NCI-H345 (cell line): ENCODE measurements around the gene CMBL.
"Not testable (repeated sequence)": the region's sequence is repeated elsewhere in the genome, so short reads cannot be mapped to it uniquely, and the experiment has no call there.

Experiments
- DNase-seq: peaks from one replicate; lab custom pipeline; 2025; lab: John Stamatoyannopoulos, UW

CMBL gene

DNA sequence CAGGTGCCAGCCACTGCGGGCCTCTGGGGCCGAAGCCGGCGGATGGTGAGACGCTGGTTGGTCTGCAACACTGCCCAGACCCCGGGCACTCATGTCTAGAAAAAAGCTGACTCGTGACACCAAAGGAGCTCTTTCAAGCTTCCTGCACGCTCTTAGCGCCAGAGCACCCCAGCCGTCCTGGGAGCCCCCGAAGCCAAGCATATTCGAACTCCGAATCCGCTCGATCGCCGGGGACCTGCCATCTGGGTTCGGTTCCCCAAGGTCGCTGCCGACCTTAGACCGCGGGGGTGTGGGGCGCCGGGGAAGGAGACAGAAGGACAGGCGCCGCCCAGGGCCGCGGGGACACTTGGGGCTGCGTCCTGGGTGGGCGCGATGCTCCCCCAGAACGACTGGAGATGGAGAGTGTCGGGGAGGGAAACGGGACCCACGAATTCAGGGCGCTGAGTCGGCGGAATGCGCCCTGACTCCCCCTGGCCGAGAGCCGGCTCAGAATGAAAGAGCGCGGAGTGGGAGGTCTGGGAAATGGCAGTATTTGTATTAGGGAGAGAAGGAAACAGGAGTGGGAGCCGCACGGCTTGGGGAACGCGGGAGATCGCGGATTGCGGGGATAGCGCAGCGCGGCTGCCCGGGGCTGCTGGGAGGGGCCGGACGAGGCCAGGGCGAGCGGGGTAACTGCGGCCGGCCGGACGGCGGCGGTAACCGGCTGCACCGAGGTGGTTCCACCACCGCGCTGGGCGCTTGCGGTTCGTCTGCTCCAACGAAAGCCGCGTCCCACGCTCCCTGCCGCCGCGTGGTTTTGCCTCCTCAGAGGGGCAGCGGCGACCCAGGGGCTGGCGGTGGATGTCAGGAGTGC, 25.7 kb upstream of the CMBL start:
- DNase-seq, result no peak

DNA sequence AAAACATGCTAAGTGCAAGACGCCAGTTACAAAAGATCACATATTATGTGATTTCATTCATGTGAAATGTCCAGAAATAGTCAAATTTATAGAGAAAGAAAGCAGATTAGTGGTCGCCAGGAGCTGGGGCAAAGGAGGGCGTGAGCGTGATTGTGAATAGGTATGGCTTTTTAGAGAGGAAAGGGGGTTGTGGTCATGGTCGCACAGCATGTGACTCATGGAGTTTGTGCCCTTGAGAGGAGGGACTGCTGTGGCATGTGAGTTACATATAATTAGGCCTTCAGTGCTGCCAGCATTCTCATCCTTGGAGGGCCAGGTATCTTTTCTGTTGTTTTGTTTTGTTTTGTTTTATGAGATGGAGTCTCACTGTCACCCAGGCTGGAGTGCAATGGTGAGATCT, 24.6 kb upstream of the CMBL start:
- peak; percentile 16 for DNase-seq

DNA sequence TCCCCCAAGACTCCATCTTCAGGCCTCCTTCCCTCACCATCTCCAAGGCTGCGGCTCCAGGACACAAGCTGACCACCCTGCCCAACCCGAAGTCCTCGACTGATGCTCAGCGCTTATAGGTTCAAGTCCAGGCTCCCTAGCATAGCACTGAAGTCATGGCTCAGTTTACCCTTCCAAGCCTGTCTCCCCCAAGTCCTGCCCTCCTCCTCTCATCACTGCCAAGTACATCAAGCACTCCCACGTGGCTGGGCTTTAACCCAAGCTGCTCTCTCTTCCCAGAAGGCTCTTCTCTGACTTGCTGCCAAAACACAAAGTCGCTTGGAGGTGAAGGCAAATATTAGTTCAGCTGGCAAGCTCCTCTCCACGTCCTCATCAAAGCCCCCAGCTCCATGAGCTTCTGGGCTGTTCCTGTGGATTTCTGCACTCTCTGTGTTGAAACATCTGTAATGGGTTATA, 23.7 kb upstream of the CMBL start:
- DNase-seq, result peak; percentile 97

DNA sequence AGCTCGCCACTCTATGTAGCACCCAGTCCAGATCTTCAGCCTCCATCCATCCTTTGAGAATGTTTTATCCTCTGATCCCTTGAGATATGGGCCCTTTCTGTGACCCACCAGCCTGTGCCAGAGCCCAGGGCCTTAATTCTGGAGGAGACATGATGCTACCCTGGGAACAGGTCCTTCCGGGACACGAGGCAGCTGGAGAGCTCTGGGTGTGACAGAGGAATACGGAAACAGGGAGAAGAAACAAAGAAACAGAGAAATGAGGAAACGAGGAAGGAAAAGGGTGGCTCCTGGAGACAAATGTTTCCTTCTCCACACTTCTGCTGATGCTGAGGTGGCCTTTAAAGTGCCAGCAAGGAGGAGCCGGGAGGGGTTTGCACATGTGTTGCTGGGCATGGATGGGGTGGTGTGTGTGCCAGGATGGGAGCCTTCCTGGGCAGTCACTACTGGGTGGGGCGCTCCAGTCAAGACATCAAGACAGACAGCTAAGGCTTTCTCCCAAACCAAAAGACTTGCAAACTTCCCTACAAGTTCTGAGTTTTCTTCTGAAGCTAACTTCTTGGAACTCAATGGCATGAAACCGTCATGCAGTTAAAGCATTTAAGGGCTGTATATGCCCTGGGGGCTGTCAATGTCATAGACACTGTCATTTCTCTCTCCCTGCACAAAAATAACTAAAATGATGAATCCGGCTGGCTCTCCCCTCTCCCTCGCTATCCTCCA, 23.0 kb upstream of the CMBL start:
- no peak for DNase-seq

DNA sequence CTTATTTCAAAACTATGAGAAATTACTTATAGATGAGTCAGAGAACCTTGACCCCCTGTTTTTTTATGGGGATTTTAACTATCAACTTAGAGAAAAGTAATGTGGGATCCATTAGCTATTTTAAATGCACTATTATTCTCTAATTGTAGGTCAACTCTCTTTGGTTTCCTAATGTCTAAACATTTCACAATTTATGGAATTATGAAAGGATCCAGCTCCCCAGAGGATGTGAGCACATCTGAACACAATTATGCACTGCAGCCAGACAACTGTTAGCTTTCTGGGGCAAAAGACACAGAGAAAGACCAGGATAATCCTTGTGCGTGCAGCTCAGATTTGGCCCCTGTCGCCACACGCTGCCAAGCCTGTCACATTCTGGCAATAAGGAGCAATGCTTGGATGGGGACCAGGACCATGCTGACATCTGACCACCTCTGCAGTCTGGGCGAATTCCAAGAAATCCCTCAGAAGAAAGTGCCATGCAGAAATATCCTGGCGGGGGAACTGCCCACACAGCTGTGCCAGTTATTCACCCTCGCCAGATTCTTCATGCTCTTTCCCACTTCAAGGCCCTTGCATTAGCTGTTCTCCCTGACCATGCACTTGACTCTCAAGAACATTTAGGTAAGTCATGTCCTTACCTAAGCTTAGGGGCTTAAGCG, 22.2 kb upstream of the CMBL start:
- DNase-seq, result no peak

DNA sequence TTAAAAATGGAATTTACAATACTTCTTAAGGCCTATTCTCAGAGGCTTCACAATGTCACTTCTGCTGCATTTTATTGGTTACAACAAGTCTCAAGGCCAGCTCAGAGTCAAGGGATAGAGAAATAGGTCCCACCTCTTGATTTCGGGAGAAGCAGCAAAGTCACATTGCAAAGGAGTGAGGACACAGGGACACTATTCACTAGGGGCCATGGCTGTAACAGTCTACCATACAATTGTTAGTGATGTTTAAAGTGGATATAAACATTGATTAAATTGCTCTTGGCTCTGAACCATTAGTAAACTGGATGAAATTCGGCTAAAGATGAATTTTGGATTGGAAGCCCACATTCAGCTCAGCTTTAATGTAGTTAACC, 21.7 kb upstream of the CMBL start:
- DNase-seq, result no peak

DNA sequence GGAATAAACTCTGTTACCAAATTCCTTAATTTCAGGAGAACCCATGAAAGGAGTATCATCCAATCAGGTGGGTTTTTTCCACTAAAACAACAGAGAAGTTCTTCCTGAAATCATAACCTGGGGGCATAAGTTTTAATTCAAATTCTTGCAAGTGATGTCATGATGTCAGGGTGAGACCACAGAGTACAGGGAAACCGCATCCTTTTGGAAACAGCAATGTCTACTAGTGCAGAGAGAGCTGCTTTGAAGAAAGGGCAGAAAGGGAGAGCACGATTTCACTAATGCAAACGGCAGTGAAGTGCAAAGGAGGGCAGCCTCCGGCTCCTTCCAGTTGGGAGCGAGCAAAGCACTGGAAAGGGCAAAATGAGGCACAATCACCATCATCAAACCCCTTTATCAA, 20.6 kb upstream of the CMBL start:
- no peak for DNase-seq

DNA sequence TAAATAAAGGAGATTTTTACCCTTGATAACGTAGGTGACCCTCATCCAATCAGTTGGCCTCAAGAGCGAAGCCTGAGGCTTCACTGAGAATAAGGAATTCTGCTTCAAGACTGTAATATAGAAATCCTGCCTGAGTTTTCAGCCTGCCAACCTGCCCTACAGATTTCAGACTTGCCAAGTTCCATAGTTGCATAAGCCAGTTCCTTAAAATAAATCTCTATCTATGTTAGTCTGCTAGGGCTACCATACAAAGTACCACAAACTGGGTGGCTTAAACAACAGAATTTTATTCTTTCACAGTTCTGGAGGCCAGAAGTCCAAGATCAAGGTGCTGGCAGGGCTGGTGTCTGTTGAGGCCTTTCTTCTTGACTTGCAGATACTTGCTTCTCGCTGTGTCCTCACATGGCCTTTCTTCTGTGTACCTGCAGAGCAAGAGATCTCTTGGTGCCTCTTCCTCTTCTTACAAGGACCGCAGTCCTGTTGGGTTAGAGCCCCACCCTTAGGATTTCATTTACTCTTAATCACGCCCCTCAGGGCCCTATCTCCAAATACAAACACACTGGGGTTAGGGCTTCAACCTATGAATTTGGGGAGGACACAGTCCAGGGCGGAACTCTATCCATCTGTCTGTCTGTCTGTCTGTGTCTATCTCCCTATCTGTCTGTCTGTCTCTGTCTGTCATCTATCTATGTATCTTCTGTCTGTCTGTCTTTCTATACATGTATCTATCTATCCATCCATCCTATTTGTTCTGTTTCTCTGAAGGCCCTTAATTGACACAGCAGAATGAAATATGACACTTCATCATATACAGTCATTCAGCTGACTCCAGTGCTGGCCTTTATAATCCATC, 17.0 kb upstream of the CMBL start:
- peak; percentile 16 for DNase-seq

DNA sequence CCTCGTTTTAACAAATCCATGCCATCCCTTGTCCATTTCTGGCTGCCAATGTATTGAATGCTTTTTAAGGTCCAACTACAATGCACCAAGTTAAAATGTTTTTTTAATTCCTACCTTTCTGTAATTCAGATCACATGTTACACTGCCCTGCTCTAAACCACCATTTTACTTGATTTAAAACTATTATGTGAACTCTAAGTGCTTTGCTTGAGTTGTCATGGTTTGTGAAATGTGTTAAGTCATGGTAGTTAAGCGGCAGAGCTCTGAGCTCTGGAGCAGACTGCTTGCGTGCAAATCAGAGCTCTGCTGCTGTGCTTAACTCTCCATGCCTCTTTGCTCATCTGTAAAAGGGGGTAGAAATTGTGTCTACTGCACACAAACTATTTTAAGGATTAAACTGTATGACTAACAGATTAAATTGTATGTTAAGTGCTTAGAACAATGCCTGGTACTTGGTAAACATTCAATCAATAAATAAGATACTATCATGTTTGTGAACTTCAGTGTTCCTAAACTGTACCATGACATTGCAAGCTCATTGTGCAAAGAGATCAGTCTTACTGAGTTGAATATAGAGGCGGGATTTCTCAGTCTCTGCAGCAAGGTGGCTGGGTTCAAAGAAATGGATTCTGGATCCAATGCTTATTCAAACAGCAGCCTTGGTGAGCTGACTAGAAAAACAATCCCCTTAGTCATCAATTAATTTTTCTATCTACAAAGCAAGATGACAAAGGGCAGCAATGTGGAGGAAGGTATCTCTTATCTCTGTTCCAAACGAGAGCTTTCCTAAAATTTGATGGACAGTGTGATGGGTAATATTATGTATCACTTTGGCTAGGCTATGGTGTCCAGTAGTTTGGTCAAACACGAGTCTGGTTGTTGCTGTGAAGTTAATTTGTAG, 16.1 kb upstream of the CMBL start:
- DNase-seq, result peak; percentile 87

DNA sequence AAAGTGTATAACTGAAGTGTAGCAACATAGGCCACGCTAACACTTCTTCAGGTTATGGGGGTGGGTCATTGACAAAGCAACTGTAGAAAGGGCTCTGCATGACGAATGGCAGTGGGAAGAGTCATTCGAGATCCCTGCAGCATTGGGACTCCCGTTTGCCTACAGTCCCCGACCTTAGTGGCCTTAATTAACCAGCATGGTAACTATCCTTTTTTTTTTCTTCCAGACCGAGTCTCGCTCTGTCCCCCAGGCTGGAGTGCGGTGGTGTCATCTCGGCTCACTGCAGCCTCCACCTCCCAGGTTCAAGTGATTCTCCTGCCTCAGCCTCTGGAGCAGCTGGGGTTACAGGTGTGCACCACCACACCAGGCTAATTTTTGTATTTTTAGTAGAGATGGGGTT, 14.2 kb upstream of the CMBL start:
- DNase-seq, result no peak

DNA sequence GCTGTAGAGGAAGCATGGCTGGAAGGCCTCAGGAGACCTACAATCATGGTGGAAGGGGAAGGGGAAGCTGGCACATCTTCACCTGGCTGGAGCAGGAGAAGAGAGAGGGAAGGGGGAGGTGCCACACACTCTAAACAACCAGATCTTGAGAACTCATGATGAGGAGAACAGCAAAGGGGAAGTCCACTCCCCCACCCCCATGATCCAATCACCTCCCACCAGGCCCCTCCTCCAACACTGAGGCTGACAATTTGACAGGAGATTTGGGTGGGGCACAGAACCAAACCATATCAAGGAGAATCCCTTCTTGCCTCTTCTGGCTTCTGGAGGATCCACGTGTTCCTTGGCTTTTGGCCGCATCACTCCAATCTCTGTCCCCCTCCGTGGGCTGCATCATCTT, 13.1 kb upstream of the CMBL start:
- no peak for DNase-seq

DNA sequence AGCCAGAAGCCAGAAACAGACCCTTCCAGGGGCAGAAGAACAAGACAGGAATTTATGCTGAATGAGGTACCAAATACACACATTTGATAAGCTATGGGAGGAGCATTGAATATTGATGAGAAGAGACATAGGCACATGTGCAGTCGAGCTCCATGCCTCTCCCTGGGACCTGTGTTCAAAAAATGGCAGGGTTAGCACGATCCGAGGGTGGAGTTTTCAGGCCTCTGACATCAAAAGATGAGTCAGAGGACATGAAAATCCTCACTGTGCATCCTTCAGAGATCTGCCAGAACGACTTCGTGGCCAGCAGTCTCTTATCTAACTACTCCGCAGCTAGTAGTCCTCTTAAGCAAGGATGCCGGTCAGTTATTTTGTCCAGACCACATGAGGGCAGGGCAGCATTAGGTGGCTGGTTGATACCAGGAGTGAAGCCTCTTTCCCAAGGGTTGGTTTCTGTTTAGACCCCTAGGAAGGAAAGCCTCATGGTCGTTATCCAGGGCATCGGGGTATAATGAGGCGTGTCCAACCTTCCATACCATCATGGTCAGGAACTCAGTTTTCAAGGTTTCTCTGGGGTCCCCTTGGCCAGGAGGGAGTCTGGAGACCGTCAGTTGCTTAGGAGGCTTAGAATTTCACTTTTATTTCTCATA, 11.6 kb upstream of the CMBL start:
- no peak for DNase-seq

DNA sequence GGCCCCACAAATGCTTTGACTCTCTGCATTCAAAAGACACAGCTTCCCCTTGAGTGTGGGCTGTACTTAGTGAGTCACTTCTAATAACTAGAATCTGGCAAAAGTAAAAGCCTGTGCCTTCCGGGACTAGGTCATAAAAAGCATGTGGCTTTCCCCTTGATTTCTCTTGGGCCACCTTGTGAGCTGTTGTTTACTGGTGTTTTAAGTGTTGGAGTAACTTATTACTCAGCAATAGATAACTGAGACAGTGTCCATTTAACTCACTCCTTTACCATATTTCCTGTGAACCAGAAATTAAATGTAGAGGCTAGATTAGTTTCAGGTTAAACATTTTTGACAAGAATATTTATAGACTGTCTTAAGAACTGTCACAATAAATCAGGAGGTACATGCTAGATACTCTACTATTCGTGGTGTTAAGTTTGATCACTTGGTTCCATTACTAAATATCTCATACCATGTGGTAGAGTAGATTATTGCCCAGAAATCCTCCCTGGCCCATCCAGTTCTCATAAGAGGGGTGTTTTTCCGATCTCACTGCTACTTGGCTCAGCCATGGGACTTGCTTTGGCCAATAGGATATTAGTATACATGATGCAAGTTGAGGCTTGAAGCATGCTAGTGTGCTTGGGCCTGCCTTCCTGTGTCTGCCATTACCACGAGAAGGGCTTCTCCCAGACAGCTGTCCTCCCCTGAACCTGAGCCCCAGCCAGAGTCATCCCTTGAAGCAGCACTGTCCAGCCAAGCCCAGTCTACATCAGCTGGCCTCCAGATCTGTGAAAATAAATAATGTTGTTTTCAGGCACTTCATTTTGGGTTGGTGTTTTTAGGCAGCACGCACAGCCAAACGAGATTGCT, 10.4 kb upstream of the CMBL start:
- DNase-seq, result no peak

DNA sequence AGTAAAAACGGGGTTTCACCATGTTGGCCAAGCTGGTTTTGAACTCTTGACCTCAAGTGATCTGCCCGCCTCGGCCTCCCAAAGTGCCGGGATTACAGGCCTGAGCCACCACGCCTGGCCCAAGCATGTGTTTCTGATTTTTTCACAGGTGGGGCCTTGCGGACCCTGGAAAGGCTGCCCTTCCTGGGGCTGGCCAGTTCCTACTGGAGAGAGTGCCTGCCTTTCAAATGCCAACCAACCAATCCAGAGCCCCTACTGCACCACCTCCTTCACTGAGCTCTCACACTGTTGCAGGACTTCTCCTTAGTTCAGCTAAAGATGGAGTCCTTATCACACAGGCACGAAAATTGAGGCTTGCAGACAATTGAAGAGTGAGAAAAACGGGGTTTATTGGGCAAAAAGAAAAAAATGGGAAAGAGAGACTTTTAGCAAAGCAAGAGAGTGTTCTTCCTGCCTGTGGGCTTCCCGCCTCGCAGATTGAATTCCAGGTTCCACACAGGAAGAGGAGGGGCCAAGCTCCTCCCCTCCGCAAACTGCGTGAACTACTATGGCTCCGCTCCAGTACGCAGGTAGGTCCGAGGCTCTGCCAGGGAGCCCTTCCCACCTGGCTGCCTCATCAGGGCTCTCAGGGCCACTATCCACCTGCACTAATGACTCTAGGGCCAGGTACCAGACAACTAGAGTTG, 8.3 kb upstream of the CMBL start:
- DNase-seq, result no peak

DNA sequence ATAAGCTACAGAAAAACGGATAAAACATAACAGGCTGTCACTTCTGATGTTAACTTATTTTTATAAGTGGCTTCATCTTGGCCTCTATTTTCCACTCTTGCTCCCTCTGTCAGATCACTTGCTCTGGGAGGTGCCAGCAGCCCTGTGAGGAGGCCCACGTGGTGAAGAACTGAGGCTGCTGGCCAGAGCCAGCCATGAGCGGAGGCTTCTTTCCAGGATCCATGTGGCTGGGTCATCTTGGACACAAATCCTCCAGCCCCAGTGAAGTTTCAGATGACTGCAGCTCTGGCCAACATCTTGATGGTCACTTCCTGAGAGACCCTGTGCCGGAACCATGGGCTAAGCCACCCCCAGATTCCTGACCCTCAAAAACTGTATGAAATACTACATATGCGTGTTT, 7.5 kb upstream of the CMBL start:
- no peak for DNase-seq

DNA sequence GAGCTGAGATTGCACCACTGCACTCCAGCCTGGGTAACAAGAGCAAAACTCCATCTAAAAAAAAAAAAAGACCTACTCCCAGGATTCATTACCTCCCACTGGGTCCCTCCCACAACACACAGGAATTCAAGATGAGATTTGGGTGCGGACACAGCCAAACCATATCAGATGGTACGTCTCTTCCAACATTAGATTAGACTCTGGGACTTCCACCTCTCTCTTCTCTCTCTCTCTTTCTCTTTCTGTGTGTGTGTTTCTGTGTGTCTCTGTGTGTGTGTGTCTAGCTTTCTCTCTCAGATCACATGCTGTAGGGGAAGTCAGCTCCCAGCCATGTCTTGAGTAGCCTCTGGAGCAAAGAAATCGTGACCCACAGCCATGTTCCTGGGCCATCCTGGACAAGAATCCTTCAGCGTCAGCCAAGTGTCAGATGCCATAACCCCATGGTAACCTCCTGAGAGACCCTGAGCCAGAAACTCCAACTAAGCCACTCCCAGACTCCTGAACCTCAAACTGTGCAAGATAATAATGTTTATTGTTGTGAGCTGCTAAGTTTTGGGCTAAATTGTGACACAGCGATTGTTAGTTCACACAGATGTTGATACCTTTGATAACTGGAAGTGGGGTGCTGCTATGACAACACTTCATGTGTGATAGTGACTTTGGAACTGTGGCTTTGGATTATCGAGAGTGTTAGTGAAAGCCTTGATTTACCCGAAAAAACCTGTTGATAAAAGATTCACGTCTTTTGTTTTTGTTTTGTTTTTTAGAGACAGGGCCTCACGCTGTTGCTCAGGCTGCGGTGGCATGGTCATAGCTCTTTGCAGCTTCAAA, 4.1 kb upstream of the CMBL start:
- no peak for DNase-seq

DNA sequence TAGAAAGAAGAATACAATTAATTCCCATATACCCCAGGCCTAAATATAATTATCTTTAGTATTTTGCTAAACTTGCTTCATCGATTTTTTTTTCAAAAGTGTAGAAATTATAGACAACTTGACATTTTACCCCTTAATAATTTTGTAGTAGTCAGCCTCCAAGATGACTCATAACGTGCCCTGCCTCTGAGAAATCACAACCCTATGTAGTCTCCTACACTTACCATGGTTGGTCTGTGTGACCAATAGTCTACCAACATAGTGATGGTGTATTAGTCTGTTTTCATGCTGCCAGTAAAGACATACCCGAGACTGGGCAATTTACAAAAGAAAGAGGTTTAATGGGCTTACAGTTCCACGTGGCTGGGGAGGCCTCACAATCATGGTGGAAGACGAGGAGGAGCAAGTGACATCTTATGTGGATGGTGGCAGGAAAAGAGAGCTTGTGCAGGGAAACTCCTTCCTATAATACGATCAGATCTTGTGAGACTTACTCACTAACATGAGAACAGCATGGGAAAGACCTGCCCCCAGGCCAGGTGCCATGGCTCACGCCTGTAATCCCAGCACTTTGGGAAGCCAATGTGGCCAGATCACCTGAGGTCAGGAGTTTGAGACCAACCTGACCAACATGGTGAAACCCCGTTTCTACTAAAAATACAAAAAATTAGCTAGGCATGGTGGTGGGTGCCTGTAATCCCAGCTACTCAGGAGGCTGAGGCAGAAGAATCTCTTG, 3.3 kb upstream of the CMBL start:
- not testable (repeated sequence) for DNase-seq
